HG02852 (cell line): ENCODE results near the gene TCF20.
A peak's percentile ranks its signal among the peaks of the same experiment; 100 is the strongest.

Source experiments
- ATAC-seq: cut with Tn5 transposase; IDR thresholded peaks from one replicate; pipeline ENCODE4 v1.9.1; 2021; ENCODE audit warnings: mild to moderate bottlenecking, moderate library complexity; ENCODE audit not compliant: unreplicated experiment

Gene TCF20

GRCh38 chr22:42283278-42284201, 13.1 kb upstream of the TCF20 start:
- ATAC-seq, result no peak

- ATAC-seq, result no peak
Measured at GRCh38 chr22:42282943-42283277, 12.5 kb upstream of the TCF20 start.

- ATAC-seq, result no peak
Measured at GRCh38 chr22:42282252-42282942, 11.9 kb upstream of the TCF20 start.

- no peak for ATAC-seq
Measured at GRCh38 chr22:42281706-42282251, 11.3 kb upstream of the TCF20 start.

GRCh38 chr22:42281284-42281683, 10.8 kb upstream of the TCF20 start:
- ATAC-seq, result no peak

- ATAC-seq, result no peak
Measured at GRCh38 chr22:42280836-42281235, 10.4 kb upstream of the TCF20 start.

GRCh38 chr22:42280140-42280539, 9.7 kb upstream of the TCF20 start:
- ATAC-seq, result no peak

- no peak for ATAC-seq
Measured at GRCh38 chr22:42279425-42280020, 9.1 kb upstream of the TCF20 start.

GRCh38 chr22:42277988-42278776, 7.7 kb upstream of the TCF20 start:
- ATAC-seq, result no peak

GRCh38 chr22:42277232-42277753, 6.8 kb upstream of the TCF20 start:
- ATAC-seq, result no peak

- no peak for ATAC-seq
Measured at GRCh38 chr22:42275970-42276369, 5.5 kb upstream of the TCF20 start.

GRCh38 chr22:42275176-42275575, 4.7 kb upstream of the TCF20 start:
- ATAC-seq, result no peak

GRCh38 chr22:42273855-42274451, 3.5 kb upstream of the TCF20 start:
- no peak for ATAC-seq

GRCh38 chr22:42272431-42272999, 2.1 kb upstream of the TCF20 start:
- no peak for ATAC-seq

- no peak for ATAC-seq
Measured at GRCh38 chr22:42271906-42272305, 1.5 kb upstream of the TCF20 start.

GRCh38 chr22:42271191-42271813, 849 bp upstream of the TCF20 start:
- ATAC-seq, result no peak

- peak; percentile 35 for ATAC-seq
Measured at GRCh38 chr22:42270176-42270509, 310 bp downstream of the TCF20 start.

- peak; percentile 55 for ATAC-seq
Measured at GRCh38 chr22:42269432-42270175, 849 bp downstream of the TCF20 start.
